ENCODE results near the gene TSPAN2. TPM values are rescaled to one million over a fixed set of nuclear protein-coding genes. Genes with fewer than 3 reads are reported as not detected.

Gene TSPAN2
- total and polyA plus RNA-seq, 9 of the 15 experiments (the other 6 are each of a cell fraction or from before 2014, with no cell fraction given), result not detected

- H2AFZ ChIP-seq (ENCODE audit: low read depth, low read length), result no peak overlapping the region
- no peaks in the 10 kb centered on the region for H3K4me1 ChIP-seq (replicated peaks in 1 of 2; ENCODE audit: control insufficient read depth in 2 of 2, insufficient read depth in 2 of 2, low read length in 2 of 2)
- H4K20me1 ChIP-seq (replicated peaks; ENCODE audit: control insufficient read depth, insufficient read depth, low read length), result no peaks in the 10 kb centered on the region
- no peak for DNase-seq (ENCODE audit: extremely low read depth in 1 of 4, low spot score in 3 of 4)
- H3K36me3 ChIP-seq (ENCODE audit: control insufficient read depth, insufficient read depth, low read length), result no peaks in the 10 kb centered on the region
- H3K9me1 ChIP-seq (ENCODE audit: control insufficient read depth, insufficient read depth, low read length), result no peaks in the 10 kb centered on the region
- TF ChIP-seq CEBPZ (IDR thresholded peaks at IDR 0.05; ENCODE audit: borderline replicate concordance, low read depth, low read length), result no peak
- no peak for TF ChIP-seq ARHGAP35 (IDR thresholded peaks at IDR 0.05; ENCODE audit: partially characterized antibody)
- TF ChIP-seq TFAP4 (CRISPR knock-in tag; IDR thresholded peaks at IDR 0.05; ENCODE audit: borderline replicate concordance), result no peak
- no peak for TF ChIP-seq ZNF668 (CRISPR knock-in tag; IDR thresholded peaks at IDR 0.05)
- TF ChIP-seq E2F4 (CRISPR knock-in tag; IDR thresholded peaks at IDR 0.05; ENCODE audit: low read depth), result no peak
- TF ChIP-seq RBBP5 (IDR thresholded peaks at IDR 0.05; ENCODE audit: borderline replicate concordance, insufficient read depth, low read length, poor library complexity, severe bottlenecking), result no peak
- TF ChIP-seq TARDBP (IDR thresholded peaks at IDR 0.05), result no peak
- TF ChIP-seq NBN (IDR thresholded peaks at IDR 0.05; ENCODE audit: low read depth), result no peak
- no peak for FAIRE-seq
- no TSS peak for BruUV-seq (replicated peaks)
- no peak overlapping the region for H3K27ac ChIP-seq (ENCODE audit: extremely low read depth, low read depth, low read length)
- CTCF ChIA-PET (ENCODE audit: low intra/inter-chr PET ratio), result no interaction called here
- H3K79me2 ChIP-seq (ENCODE audit: control insufficient read depth, insufficient read depth, low read length), result no peaks in the 10 kb centered on the region
- in situ Hi-C loops (cut with MboI) (no loop called here), intact Hi-C loops (cut with micrococcal nuclease) (no loop called here)
- no peaks in the 10 kb centered on the region for H3K27me3 ChIP-seq (ENCODE audit: control insufficient read depth in 2 of 2, insufficient read depth in 2 of 2, low read length in 2 of 2)
- no peak for ATAC-seq
- POLR2A ChIA-PET, result no interaction called here
- no peak overlapping the region for H3K4me2 ChIP-seq (ENCODE audit: insufficient read depth, low read length)
- WGBS (ENCODE audit: insufficient coverage, low coverage, missing lambda C conversion rate), result 0% methylated on average over 1 of the region's 1 CpG
- no peak overlapping the region for H3K4me3 ChIP-seq
- H3K9me3 ChIP-seq (replicated peaks; ENCODE audit: control insufficient read depth, insufficient read depth, low read depth, low read length), result no peaks in the 10 kb centered on the region
- no peak overlapping the region for H3K9ac ChIP-seq (ENCODE audit: insufficient read depth in 1 of 2, low read depth in 2 of 2, low read length in 2 of 2)
These were observed 77.3 kb downstream of the TSPAN2 start for GRCh38 chr1:115012006-115012405.

All from K562 (cell line).